Posterior cingulate gyrus (tissue), 11 donors: ENCODE data around the gene PAK6.

Source experiments
- DNase-seq, 10 donors: peaks; one replicate each; pipeline versions ENCODE4 v3.0.0 to v3.0.0-alpha.2; 2020 to 2021; ENCODE audit warnings: mixed read lengths in 3 of 10
- intact Hi-C: fragments of 100-400 bp; cut with DNase I; formaldehyde crosslinking; loops from one replicate; pipeline ENCODE4 v1.15.1; 2023

The PAK6 gene

GRCh38 chr15:40238532-40239403, at the start of gene PAK6:
Gene PAK6 (plus strand): TSS chr15:40239063. CDS start chr15:40264786, 25,723 bp downstream.
- DNase-seq: peak in 9 of 10 donors; percentile 26 to 95 (median 80)
- intact Hi-C loops: no loop called here

- no peak for DNase-seq
- intact Hi-C loops: no loop called here
These were observed 48.3 kb upstream of the PAK6 start for GRCh38 chr15:40190591-40190990.

- intact Hi-C loops: no loop called here
- DNase-seq: no peak
These were observed 45.9 kb upstream of the PAK6 start for GRCh38 chr15:40192942-40193341.

GRCh38 chr15:40197434-40197833, 41.4 kb upstream of the PAK6 start:
- intact Hi-C loops: no loop called here
- DNase-seq: no peak

- intact Hi-C loops: no loop called here
- no peak for DNase-seq
These were observed 40.3 kb upstream of the PAK6 start for GRCh38 chr15:40198355-40199085.

GRCh38 chr15:40204100-40204499, 34.8 kb upstream of the PAK6 start:
- intact Hi-C loops: no loop called here
- DNase-seq: no peak

- intact Hi-C loops: loop anchor here (1.0 kb wide), 1 partner anchor 57 kb away; no protein-coding TSS in a partner anchor
- no peak for DNase-seq
These were observed 21.6 kb upstream of the PAK6 start for GRCh38 chr15:40217166-40217824.

- no peak for DNase-seq
- intact Hi-C loops: no loop called here
These were observed 19.1 kb upstream of the PAK6 start for GRCh38 chr15:40219801-40220200.

GRCh38 chr15:40222131-40222530, 16.7 kb upstream of the PAK6 start:
- intact Hi-C loops: no loop called here
- DNase-seq: no peak

- no peak for DNase-seq
- intact Hi-C loops: no loop called here
These were observed 12.1 kb upstream of the PAK6 start for GRCh38 chr15:40226736-40227135.

GRCh38 chr15:40229316-40229715, 9.5 kb upstream of the PAK6 start:
- intact Hi-C loops: no loop called here
- DNase-seq: no peak

- intact Hi-C loops: no loop called here
- no peak for DNase-seq
These were observed 8.9 kb upstream of the PAK6 start for GRCh38 chr15:40229956-40230355.

GRCh38 chr15:40232625-40233070, 6.2 kb upstream of the PAK6 start:
- peak in 2 of 10 donors; percentile 74 to 79 for DNase-seq
- intact Hi-C loops: no loop called here

- peak in 2 of 10 donors; percentile 80 to 83 for DNase-seq
- intact Hi-C loops: no loop called here
These were observed 4.9 kb upstream of the PAK6 start for GRCh38 chr15:40233727-40234577.

- peak in 2 of 10 donors; percentile 51 to 67 for DNase-seq
- intact Hi-C loops: no loop called here
These were observed 4.1 kb upstream of the PAK6 start for GRCh38 chr15:40234783-40235182.

- intact Hi-C loops: no loop called here
- peak in 1 of 10 donors; percentile 76 for DNase-seq
These were observed 3.5 kb upstream of the PAK6 start for GRCh38 chr15:40235201-40235885.

- no peak for DNase-seq
- intact Hi-C loops: no loop called here
These were observed 485 bp downstream of the PAK6 start for GRCh38 chr15:40239404-40239692.

GRCh38 chr15:40239693-40240618, 1.1 kb downstream of the PAK6 start:
- intact Hi-C loops: no loop called here
- DNase-seq: peak in 5 of 10 donors; percentile 10 to 87 (median 36)
